Cardiac fibroblast (primary cell): ENCODE measurements around the gene ICAM2.

Source experiments
- DNase-seq, 2 donors: peaks; one replicate each; pipeline versions ENCODE4 v3.0.0 to v3.0.0-alpha.2; 2010; ENCODE audit warnings: low read depth in 2 of 2
- H3K4me3 ChIP-seq, 2 donors: replicated peaks in 1 of 2; 1 replicate in 1 of 2; 2 replicates in 1 of 2; pipeline ENCODE4 v1.5.1; 2011; ENCODE audit warnings: low read depth in 2 of 2, low read length in 2 of 2, mild to moderate bottlenecking in 2 of 2, moderate library complexity in 1 of 2
- TF ChIP-seq, protein P1 (sequence below): IDR thresholded peaks from one replicate; pipeline ENCODE4 v1.5.1; 2011; ENCODE audit warnings: low read depth, mild to moderate bottlenecking, low read length, inconsistent platforms

Gene ICAM2

DNA sequence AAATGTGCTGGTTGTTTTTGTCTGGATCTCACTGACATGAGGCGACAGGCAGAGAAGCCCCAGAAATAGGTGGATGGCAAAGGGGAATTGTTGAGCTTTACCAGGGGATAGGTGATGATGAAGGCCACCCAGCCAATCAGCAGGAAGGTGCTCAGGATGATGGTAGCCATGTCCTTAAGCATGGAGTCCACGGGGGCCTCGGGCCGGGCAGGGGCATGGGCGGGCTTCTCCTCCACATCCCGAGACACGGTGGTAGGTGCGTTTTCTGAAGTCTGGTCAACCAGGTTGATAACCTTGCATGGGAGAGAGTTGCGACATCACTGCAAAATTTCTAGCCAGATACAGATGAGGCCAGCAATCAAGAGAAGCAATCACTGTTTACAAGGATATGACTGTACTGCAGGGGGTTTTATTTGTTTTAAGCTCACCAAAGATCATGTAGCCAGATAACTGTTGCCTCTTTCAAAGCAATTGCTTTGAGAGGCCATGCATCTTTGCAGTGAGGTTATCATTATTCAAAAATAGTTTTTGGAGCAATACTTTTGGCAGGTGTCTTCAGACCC, 37.3 kb upstream of the ICAM2 start:
- H3K4me3 ChIP-seq, result no peak overlapping the region
- no peak for DNase-seq
- TF ChIP-seq, protein P1, sequence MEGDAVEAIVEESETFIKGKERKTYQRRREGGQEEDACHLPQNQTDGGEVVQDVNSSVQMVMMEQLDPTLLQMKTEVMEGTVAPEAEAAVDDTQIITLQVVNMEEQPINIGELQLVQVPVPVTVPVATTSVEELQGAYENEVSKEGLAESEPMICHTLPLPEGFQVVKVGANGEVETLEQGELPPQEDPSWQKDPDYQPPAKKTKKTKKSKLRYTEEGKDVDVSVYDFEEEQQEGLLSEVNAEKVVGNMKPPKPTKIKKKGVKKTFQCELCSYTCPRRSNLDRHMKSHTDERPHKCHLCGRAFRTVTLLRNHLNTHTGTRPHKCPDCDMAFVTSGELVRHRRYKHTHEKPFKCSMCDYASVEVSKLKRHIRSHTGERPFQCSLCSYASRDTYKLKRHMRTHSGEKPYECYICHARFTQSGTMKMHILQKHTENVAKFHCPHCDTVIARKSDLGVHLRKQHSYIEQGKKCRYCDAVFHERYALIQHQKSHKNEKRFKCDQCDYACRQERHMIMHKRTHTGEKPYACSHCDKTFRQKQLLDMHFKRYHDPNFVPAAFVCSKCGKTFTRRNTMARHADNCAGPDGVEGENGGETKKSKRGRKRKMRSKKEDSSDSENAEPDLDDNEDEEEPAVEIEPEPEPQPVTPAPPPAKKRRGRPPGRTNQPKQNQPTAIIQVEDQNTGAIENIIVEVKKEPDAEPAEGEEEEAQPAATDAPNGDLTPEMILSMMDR, result no peak

DNA sequence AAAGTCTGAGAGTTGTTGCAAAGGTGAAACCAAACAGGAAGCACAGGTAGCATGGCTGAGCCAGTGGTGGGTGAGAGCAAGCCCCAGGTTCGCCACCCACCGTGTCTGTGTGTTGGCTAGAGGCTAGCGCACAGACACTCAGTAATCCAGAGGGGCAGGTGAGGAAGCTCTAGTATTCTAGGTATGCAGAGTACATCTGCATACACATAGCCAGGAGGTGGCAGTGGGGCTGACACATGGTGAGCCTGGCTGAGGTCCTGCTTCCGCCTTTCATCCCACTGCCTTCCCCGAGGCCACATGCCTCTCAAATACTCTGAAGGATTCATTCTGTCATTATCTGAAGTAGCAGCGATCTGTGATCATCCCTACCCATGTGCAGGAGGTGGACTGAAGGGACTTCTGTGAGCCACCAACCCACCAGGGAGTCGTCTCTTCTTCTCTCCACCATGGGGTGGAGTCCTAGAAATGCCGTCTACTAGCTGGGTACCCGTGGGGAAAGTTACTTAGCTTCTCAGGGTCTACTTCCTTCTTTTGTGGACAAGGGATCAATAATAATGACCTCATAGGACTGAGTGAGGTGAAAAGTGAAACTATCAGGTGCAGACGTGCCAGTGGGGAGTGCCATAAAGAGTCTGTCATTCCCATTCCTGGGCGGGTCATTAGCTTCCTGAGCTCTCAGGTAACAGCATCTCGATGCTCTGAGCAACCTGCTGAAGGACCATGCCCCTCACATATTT, 36.0 kb upstream of the ICAM2 start:
- no peak for DNase-seq
- TF ChIP-seq, protein P1, result no peak
- no peak overlapping the region for H3K4me3 ChIP-seq

DNA sequence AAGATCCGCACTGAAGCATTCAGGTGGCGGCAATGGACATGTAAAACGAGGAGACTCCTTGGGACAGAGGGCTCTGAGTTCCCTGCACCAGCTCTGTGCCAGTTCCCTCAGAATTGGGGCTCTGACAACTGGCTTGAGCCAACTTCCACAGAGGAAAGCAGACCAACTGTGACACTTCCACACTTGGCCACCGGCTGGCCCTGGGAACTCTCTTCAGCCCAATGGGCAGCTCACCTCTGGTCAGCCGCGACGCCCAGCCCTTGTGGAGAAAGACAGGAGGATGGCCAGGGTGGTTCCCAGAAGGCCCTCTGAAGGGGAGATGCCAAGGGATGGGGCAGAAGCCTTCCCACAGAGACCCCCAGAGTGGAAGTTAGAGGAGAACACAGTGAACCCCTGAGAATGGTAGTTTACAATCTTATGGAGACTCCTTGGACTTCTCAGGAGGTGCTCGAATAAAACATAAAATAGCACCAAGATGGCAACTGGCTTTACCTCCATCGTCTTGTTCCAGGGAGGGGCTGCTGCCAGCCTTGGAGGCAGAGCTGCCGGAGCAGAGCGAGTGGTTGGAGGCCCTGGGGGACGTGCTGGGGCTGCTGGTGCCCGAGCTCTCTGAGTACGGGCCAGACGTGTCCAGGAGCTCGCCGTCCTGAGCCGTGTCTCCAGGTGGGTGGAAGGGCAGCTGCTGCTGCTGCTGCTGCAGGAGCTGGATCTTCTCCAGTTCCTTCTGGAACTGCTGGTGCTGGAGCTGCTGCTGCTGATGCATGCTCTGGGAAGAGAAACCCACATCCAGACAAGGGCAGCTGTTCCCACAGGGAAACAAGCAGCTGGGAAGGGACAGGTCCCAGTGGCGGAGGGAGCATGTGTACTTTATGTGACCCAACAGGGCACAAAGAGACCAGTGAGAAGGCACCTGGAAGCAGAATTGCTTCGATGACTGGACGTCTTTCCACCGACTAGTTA, 35.0 kb upstream of the ICAM2 start:
- no peak overlapping the region for H3K4me3 ChIP-seq
- TF ChIP-seq, protein P1, result no peak
- DNase-seq, result no peak

DNA sequence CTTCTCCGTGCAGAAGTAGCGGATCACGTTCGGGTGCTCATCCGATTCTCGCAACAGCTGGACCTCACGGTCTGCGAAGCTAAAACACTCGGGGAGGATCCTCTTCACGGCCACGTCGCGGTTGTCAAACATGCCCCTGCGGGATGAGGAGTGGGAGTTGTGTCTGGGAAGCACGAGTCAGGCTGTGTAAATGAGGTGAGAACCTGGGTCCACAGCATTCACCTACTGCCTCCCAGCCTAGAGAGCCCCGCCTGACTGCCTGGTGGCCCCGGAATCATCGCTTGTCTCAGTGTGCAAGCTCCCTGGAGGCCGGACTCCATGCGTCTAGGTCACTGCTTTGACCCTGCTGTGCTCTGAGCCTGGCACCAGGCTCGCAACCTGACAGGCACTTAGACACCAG, 33.9 kb upstream of the ICAM2 start:
- TF ChIP-seq, protein P1, result no peak

DNA sequence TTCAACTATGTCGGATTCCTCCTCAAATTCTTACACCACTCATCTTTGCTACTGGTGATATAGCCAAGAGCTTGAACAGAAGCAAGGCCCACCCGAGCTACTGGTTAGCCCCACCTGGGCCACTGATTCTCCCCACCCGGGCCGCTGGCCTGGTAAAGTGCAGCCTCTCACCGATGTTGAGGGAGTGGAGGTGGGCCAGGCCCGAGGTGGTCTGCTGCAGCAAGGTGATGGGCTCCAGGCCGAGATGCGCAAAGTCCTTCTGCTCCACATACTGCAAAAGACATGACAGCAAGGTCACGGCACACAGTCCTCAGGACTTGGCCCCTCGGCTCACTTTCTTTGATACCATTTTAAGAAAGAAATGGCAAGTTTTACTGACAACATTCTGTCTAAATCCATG, 32.7 kb upstream of the ICAM2 start:
- no peak for DNase-seq
- TF ChIP-seq, protein P1, result no peak
- H3K4me3 ChIP-seq, result no peak overlapping the region

More for the DNA sequence above, 33.9 kb upstream of the ICAM2 start:
- no peak overlapping the region for H3K4me3 ChIP-seq
- no peak for DNase-seq

DNA sequence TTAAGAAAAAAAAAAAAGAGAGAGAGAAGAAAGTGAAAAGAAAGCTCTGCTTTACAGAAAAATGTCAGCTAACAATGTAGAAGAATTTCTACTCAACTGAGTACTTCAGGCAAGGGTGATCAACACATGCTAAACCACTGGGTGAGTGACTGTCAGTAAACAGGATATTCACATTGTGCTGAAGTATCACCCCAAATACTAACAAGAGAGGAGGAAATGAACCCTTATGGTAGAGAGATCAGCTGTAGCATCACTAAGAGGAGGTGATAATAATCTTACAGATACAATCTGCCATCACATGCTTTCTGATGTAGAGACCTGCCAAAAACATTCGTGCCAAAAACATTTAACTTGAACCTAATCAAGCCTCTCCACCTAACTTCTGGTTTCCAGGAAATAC, 30.7 kb upstream of the ICAM2 start:
- TF ChIP-seq, protein P1, result no peak
- DNase-seq, result no peak
- H3K4me3 ChIP-seq, result no peak overlapping the region
